B cell (primary cell): ENCODE results near the gene KLK2. TPM values are rescaled to one million over a fixed set of nuclear protein-coding genes. Genes with fewer than 3 reads are reported as not detected.

Experiments
- ATAC-seq: fragments of 200-7000 bp; cut with Tn5 transposase; one replicate; pipeline ENCODE4 v1.10.0; 2021; ENCODE audit warnings: low read depth, mild to moderate bottlenecking, moderate number of reproducible peaks, moderate library complexity
- CTCF ChIA-PET: fragments of 350-600 bp; sonication (Branson Sonifier 250); formaldehyde crosslinking; loops from one replicate; lab custom pipeline; 2021; ENCODE audit warnings: antibody characterized with exemption, inconsistent platforms; lab: Charles Lee
- POLR2A ChIA-PET: fragments of 350-600 bp; sonication (Branson Sonifier 250); formaldehyde crosslinking; loops from one replicate; lab custom pipeline; 2021; ENCODE audit warnings: antibody characterized with exemption; lab: Charles Lee
- DNase-seq: peaks from one replicate; pipeline ENCODE4 v3.0.0; 2013
- H2AFZ ChIP-seq: 2 replicates; pipeline ENCODE4 v1.6.1; 2012; ENCODE audit warnings: mild to moderate bottlenecking, low read depth, low read length; ENCODE audit not compliant: insufficient read depth, poor library complexity, severe bottlenecking
- H3K27ac ChIP-seq, 2 donors: 1 replicate in 1 of 2; 2 replicates in 1 of 2; pipeline ENCODE4 v1.5.1; 2012 to 2013; ENCODE audit warnings: low read length in 2 of 2, mild to moderate bottlenecking in 2 of 2, moderate library complexity in 1 of 2
- H3K27me3 ChIP-seq, 4 experiments: fragments of 200-600 bp in 1 of 4; sonication (generic) in 1 of 4; replicated peaks in 1 of 4; 1 replicate in 2 of 4; 2 replicates in 2 of 4; pipeline versions ENCODE4 v1.6.1 to v1.7.0; 2013 to 2016; ENCODE audit warnings: low read length in 3 of 4, mild to moderate bottlenecking in 2 of 4, mixed read lengths in 1 of 4, moderate library complexity in 1 of 4; ENCODE audit not compliant: insufficient read depth in 4 of 4, control insufficient read depth in 3 of 4; ENCODE audit errors: control extremely low read depth in 1 of 4
- H3K36me3 ChIP-seq, 2 experiments: replicated peaks in 1 of 2; 1 replicate in 1 of 2; 2 replicates in 1 of 2; pipeline versions ENCODE4 v1.6.1 to v1.7.1; 2013; ENCODE audit warnings: low read length in 1 of 2; ENCODE audit not compliant: insufficient read depth in 2 of 2, control insufficient read depth in 1 of 2; ENCODE audit errors: control extremely low read depth in 1 of 2, extremely low read depth in 1 of 2
- H3K4me1 ChIP-seq, 2 donors: fragments of 200-600 bp in 1 of 2; sonication (generic) in 1 of 2; 1 replicate in 1 of 2; 2 replicates in 1 of 2; pipeline versions ENCODE4 v1.5.1 to v1.6.1; 2013 to 2017; ENCODE audit warnings: low read length in 2 of 2; ENCODE audit not compliant: control insufficient read depth in 2 of 2, insufficient read depth in 2 of 2
- H3K4me2 ChIP-seq: replicated peaks from 2 replicates; pipeline ENCODE3; 2012; ENCODE audit warnings: mild to moderate bottlenecking, low read depth, low read length; ENCODE audit not compliant: poor library complexity, severe bottlenecking
- H3K4me3 ChIP-seq, 5 experiments: fragments of 200-600 bp in 1 of 5; sonication (generic) in 1 of 5; 1 replicate in 3 of 5; 2 replicates in 2 of 5; pipeline versions ENCODE4 v1.5.1 to v1.7.0; 2011 to 2016; ENCODE audit warnings: low read length in 4 of 5, mild to moderate bottlenecking in 4 of 5, low read depth in 2 of 5, control low read depth in 1 of 5, moderate library complexity in 1 of 5; ENCODE audit not compliant: insufficient read depth in 1 of 5; ENCODE audit errors: control extremely low read depth in 1 of 5, extremely low read depth in 1 of 5
- H3K79me2 ChIP-seq: fragments of 200-600 bp; sonication (generic); one replicate; pipeline ENCODE4 v1.6.0; 2016; ENCODE audit warnings: low read length; ENCODE audit not compliant: control insufficient read depth, insufficient read depth
- H3K9ac ChIP-seq: fragments of 200-600 bp; sonication (generic); 2 replicates; pipeline ENCODE4 v1.6.1; 2017; ENCODE audit warnings: mild to moderate bottlenecking, low read length, moderate library complexity
- H3K9me3 ChIP-seq, 3 donors: one replicate each; pipeline versions ENCODE4 v1.6.1 to v1.7.1; 2013; ENCODE audit warnings: low read length in 2 of 3; ENCODE audit not compliant: control insufficient read depth in 2 of 3, insufficient read depth in 1 of 3; ENCODE audit errors: control extremely low read depth in 1 of 3
- H4K20me1 ChIP-seq: 2 replicates; pipeline ENCODE4 v1.6.0; 2012; ENCODE audit warnings: mild to moderate bottlenecking, low read length; ENCODE audit not compliant: insufficient read depth, control insufficient read depth, poor library complexity, severe bottlenecking
- H3K27ac Mint-ChIP-seq: one replicate; pipeline ENCODE4 v1.8.0; 2021; ENCODE audit warnings: mixed read lengths
- H3K27me3 Mint-ChIP-seq: one replicate; pipeline ENCODE4 v1.8.0; 2021; ENCODE audit warnings: mixed read lengths
- H3K4me1 Mint-ChIP-seq: one replicate; pipeline ENCODE4 v1.8.0; 2021; ENCODE audit warnings: mixed read lengths
- H3K4me3 Mint-ChIP-seq: one replicate; pipeline ENCODE4 v1.8.0; 2021; ENCODE audit warnings: mixed read lengths
- H3K9me3 Mint-ChIP-seq: one replicate; pipeline ENCODE4 v1.8.0; 2022; ENCODE audit warnings: mixed read lengths; ENCODE audit not compliant: insufficient read depth
- CTCF ChIP-seq: fragments of 200-600 bp; IDR thresholded peaks from one replicate; pipeline ENCODE4 v1.8.0; 2022; ENCODE audit warnings: antibody characterized with exemption, mild to moderate bottlenecking
- EZH2 ChIP-seq: IDR thresholded peaks from 2 replicates; pipeline ENCODE4 v1.6.1; 2012; ENCODE audit warnings: borderline replicate concordance, low read depth, mild to moderate bottlenecking, moderate library complexity, low read length; ENCODE audit not compliant: insufficient read depth, poor library complexity, severe bottlenecking
- WGBS: methylation state at CpG from one replicate; pipeline ENCODE4 v1.1.5; 2013; ENCODE audit warnings: missing lambda C conversion rate; ENCODE audit not compliant: insufficient coverage; 5-methylcytosine and 5-hydroxymethylcytosine counted together
- intact Hi-C: fragments of 100-400 bp; cut with micrococcal nuclease; formaldehyde crosslinking; loops from one replicate; pipeline ENCODE4 v1.10.0; 2022
- polyA plus RNA-seq: library from polyadenylated mRNA; depleted of rRNA; stranded (reverse); fragments of >200 nt; gene quantifications from 2 replicates; pipeline ENCODE4 v1.2.3, GENCODE V29; 2012
- total RNA-seq, 2 donors: library from RNA; stranded (reverse); fragments of 120-200 nt in 1 of 2; gene quantifications; 1 replicate in 1 of 2; 2 replicates in 1 of 2; pipeline versions ENCODE4 v1.2.3 to v1.2.4, GENCODE V29; 2013 to 2022

Gene KLK2
- total and polyA plus RNA-seq, 2 donors (not counting 1 experiment from before 2014, with no cell fraction given) = 0.60 to 1.7 TPM

GRCh38 chr19:50833117-50833801 is 40.0 kb upstream of the KLK2 start, which contains the start of gene KLK15:
KLK15 (minus strand) TSS chr19:50833574; CDS start chr19:50831492, 2,082 bp downstream.
- peaks cover 0 to 5% (median 0%) of the 10 kb centered on the region in 3 donors for H3K9me3 ChIP-seq
- Mint-ChIP-seq H3K4me1 (peaks cover 25% of the 10 kb centered on the region), H3K27me3 (peaks cover 45% of the 10 kb centered on the region), H3K27ac (no peak within 1 kb of the TSS), H3K9me3 (no peaks in the 10 kb centered on the region), H3K4me3 (no peak within 1 kb of the TSS)
- ChIA-PET POLR2A (no interaction called here), CTCF (interaction anchor here (1.4 kb wide), 1 partner anchor 89 kb away, joined by 3 read pairs; no protein-coding TSS in a partner anchor)
- H3K4me1 ChIP-seq = peaks cover 11 to 14% of the 10 kb centered on the region in 2 donors
- DNase-seq (no peak), ATAC-seq (no peak)
- no peaks in the 10 kb centered on the region for H4K20me1 ChIP-seq
- intact Hi-C loops = no loop called here
- H3K36me3 ChIP-seq = no peaks in the 10 kb centered on the region
- TF ChIP-seq EZH2 (no peak), CTCF (no peak)
- peaks cover 0 to 48% (median 2%) of the 10 kb centered on the region in 4 experiments for H3K27me3 ChIP-seq
- H2AFZ ChIP-seq = no peak within 1 kb of the TSS
- H3K9ac ChIP-seq = no peak within 1 kb of the TSS
- no peak within 1 kb of the TSS for H3K4me2 ChIP-seq
- no peak within 1 kb of the TSS for H3K4me3 ChIP-seq
- 80% methylated on average over 7 of the region's 8 CpGs for WGBS
- H3K79me2 ChIP-seq = no peaks in the 10 kb centered on the region
- H3K27ac ChIP-seq = no peak within 1 kb of the TSS

GRCh38 chr19:50833802-50834167 is 39.5 kb upstream of the KLK2 start:
- H3K27me3 Mint-ChIP-seq = peaks cover 47% of the 10 kb centered on the region
- H3K4me1 ChIP-seq = peaks cover 11 to 14% of the 10 kb centered on the region in 2 donors
- TF ChIP-seq CTCF = no peak
- no peak for TF ChIP-seq EZH2
- H3K27ac ChIP-seq = no peak overlapping the region
- DNase-seq (no peak), ATAC-seq (no peak)
- 98% methylated on average over 6 of the region's 6 CpGs for WGBS
- peaks cover 0 to 48% (median 2%) of the 10 kb centered on the region in 4 experiments for H3K27me3 ChIP-seq
- peaks cover 0 to 5% (median 0%) of the 10 kb centered on the region in 3 donors for H3K9me3 ChIP-seq
- no peak overlapping the region for H3K4me3 ChIP-seq
- no peak overlapping the region for H2AFZ ChIP-seq
- H3K36me3 ChIP-seq = no peaks in the 10 kb centered on the region
- H3K9ac ChIP-seq = no peak overlapping the region
- no peaks in the 10 kb centered on the region for H3K9me3 Mint-ChIP-seq
- H3K4me3 Mint-ChIP-seq = no peak overlapping the region
- H3K79me2 ChIP-seq = no peaks in the 10 kb centered on the region
- peaks cover 26% of the 10 kb centered on the region for H3K4me1 Mint-ChIP-seq
- no peaks in the 10 kb centered on the region for H4K20me1 ChIP-seq
- H3K4me2 ChIP-seq = no peak overlapping the region
- H3K27ac Mint-ChIP-seq = no peak overlapping the region
- intact Hi-C loops = loop anchor here (2.0 kb wide), 1 partner anchor 29 kb away; no protein-coding TSS in a partner anchor
- ChIA-PET POLR2A (no interaction called here), CTCF (no interaction called here)
